ENCODE data around the gene RNF5. TPM values are rescaled to one million over a fixed set of nuclear protein-coding genes. Genes with fewer than 3 reads are reported as not detected.
A peak's percentile ranks its signal among the peaks of the same experiment; 100 is the strongest.

RNF5 gene
- total and polyA plus RNA-seq, 10 of the 15 experiments (the other 5 are each of a cell fraction or from before 2014, with no cell fraction given) = 31.4 to 114 (median 62.8) TPM

GRCh38 chr6:32224696-32225095 lies 46.5 kb downstream of the RNF5 start (continued):
- TF ChIP-seq SPI1 (IDR thresholded peaks at IDR 0.05; ENCODE audit: borderline replicate concordance, insufficient read depth, low read depth, low read length) (peak; percentile 86), FOXM1 (IDR thresholded peaks at IDR 0.05; ENCODE audit: low read depth, low read length) (no peak), TAF1 (IDR thresholded peaks at IDR 0.05; ENCODE audit: borderline replicate concordance, low read depth, low read length) (no peak), NR2C2 (IDR thresholded peaks at IDR 0.05; ENCODE audit: borderline replicate concordance, control insufficient read depth, insufficient read length, low read depth) (no peak), NR2C1 (IDR thresholded peaks at IDR 0.05) (no peak), ETV6 (conservative IDR thresholded peaks at IDR 0.05 in 1 of 2, IDR thresholded peaks at IDR 0.05 in 1 of 2; ENCODE audit: borderline replicate concordance in 1 of 2, low read depth in 1 of 2) (no peak), IRF3 (IDR thresholded peaks at IDR 0.05) (no peak), SP1 (IDR thresholded peaks at IDR 0.05; ENCODE audit: low read depth, low read length) (no peak), CREM (IDR thresholded peaks at IDR 0.05; ENCODE audit: low read depth) (no peak), TCF12 (IDR thresholded peaks at IDR 0.05; ENCODE audit: low read depth, low read length) (peak; percentile 86), BCL11A (IDR thresholded peaks at IDR 0.05; ENCODE audit: low read depth, low read length) (peak; percentile 68; the same call in 1 of the 2 replicates), IKZF1 (conservative IDR thresholded peaks at IDR 0.05) (peak; percentile 93), MEF2B (IDR thresholded peaks at IDR 0.05; ENCODE audit: partially characterized antibody, poor library complexity, severe bottlenecking) (no peak), CREB1 (IDR thresholded peaks at IDR 0.05; ENCODE audit: low read depth) (no peak), IKZF2 (IDR thresholded peaks at IDR 0.05) (peak; percentile 89), SKIL (IDR thresholded peaks at IDR 0.05; ENCODE audit: low read depth, poor library complexity, severe bottlenecking) (no peak), PRDM15 (CRISPR knock-in tag; IDR thresholded peaks at IDR 0.05) (no peak), NRF1 (conservative IDR thresholded peaks at IDR 0.05; ENCODE audit: low read depth, low read length) (no peak), ASH2L (IDR thresholded peaks at IDR 0.05; ENCODE audit: borderline replicate concordance, low read depth) (no peak), HCFC1 (IDR thresholded peaks at IDR 0.05; ENCODE audit: low read length) (no peak), EZH2 (IDR thresholded peaks at IDR 0.05; ENCODE audit: borderline replicate concordance, control insufficient read depth, low read depth, low read length) (no peak), MXI1 (IDR thresholded peaks at IDR 0.05; ENCODE audit: low read depth, low read length) (no peak), RUNX3 (IDR thresholded peaks at IDR 0.05; ENCODE audit: low read length) (peak; percentile 87), RBBP5 (conservative IDR thresholded peaks at IDR 0.05) (no peak), SIN3A (IDR thresholded peaks at IDR 0.05; ENCODE audit: low read depth, low read length) (no peak)

All from GM12878 (cell line).